ENCODE measurements around the gene DAW1. TPM values are rescaled to one million over a fixed set of nuclear protein-coding genes. Genes with fewer than 3 reads are reported as not detected.

The DAW1 gene
- polyA plus RNA-seq, 1 donor (not counting 4 experiments of a cell fraction or from before 2014, with no cell fraction given): 0.24 TPM

DNA sequence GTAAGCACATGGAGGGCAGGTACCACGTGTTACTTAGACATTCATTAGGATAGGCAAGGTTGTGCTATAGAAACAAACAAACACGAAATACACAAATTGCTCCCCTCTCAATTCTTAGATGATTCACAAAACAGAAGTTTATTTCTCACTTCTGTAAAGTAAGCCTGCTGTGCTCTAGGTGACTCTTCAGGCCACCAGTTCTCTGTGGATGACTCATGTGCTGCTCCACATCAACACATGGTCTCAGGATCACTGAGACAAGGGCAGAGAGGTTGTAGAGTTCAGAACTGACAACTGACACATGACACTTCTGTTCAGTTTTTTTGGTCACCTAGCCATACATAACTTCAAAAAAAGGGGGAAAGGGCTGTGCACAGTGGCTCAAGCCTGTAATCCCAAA, 70.6 kb downstream of the DAW1 start:
- H3K36me3 ChIP-seq (ENCODE audit: control insufficient read depth in 2 of 2, extremely low read depth in 1 of 2, insufficient read depth in 2 of 2, low read length in 2 of 2): no peaks in the 10 kb centered on the region
- dilution Hi-C loops (cut with MboI; ENCODE audit: extremely low pct_ligation_motif_present, low sequenced_read_pairs): no loop called here
- H3K9me1 ChIP-seq (ENCODE audit: control insufficient read depth, extremely low read depth, insufficient read depth, low read length): no peaks in the 10 kb centered on the region
- no peak overlapping the region for H3K27ac ChIP-seq (ENCODE audit: control insufficient read depth, insufficient read depth, low read length)
- H4K20me1 ChIP-seq (ENCODE audit: control insufficient read depth, extremely low read depth, insufficient read depth, low read length): no peaks in the 10 kb centered on the region
- FAIRE-seq (no peak), DNase-seq (ENCODE audit: low read depth, low spot score) (no peak)
- TF ChIP-seq EZH2 (IDR thresholded peaks at IDR 0.05; ENCODE audit: low read length) (no peak), CTCF (optimal IDR thresholded peaks at IDR 0.05 in 1 of 3, IDR thresholded peaks at IDR 0.05 in 1 of 3, conservative IDR thresholded peaks at IDR 0.05 in 1 of 3; ENCODE audit: extremely low read depth in 1 of 3, insufficient read depth in 2 of 3, low read length in 3 of 3) (no peak)
- H3K9me3 ChIP-seq (ENCODE audit: control insufficient read depth, low read depth, low read length): no peaks in the 10 kb centered on the region
- no peak overlapping the region for H2AFZ ChIP-seq (ENCODE audit: control insufficient read depth, low read length)
- H3K4me3 ChIP-seq (ENCODE audit: control insufficient read depth in 2 of 3, extremely low read depth in 1 of 3, insufficient read depth in 2 of 3, low read depth in 1 of 3, low read length in 3 of 3): no peak overlapping the region
- H3K4me1 ChIP-seq (ENCODE audit: control insufficient read depth, extremely low read depth, insufficient read depth, low read length): no peaks in the 10 kb centered on the region
- H3K4me2 ChIP-seq (ENCODE audit: control insufficient read depth, extremely low read depth, insufficient read depth, low read depth, low read length): no peak overlapping the region
- no peak overlapping the region for H3K9ac ChIP-seq (ENCODE audit: control insufficient read depth, extremely low read depth, insufficient read depth, low read length)
- no peaks in the 10 kb centered on the region for H3K79me2 ChIP-seq (ENCODE audit: control insufficient read depth, insufficient read depth, low read length)
- H3K27me3 ChIP-seq (ENCODE audit: control insufficient read depth, extremely low read depth, insufficient read depth, low read length): no peaks in the 10 kb centered on the region

DNA sequence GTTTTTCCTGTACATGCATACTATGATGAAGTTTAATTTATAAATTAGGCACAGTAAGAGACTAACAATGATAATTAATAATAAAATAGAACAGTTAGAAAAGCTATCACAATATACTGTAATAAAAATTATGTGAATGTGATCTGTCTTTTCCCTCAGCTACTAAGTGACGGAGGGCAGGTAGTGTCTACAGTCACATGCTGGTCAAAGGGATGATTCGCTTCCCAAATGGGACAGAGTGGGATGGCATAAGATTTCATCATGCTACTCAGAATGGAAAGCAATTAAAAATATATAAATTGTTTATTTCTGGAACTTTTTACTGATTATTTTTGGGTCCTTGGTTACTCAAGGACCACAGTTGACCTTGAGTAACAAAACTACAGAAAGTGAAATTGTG, 71.5 kb downstream of the DAW1 start:
- dilution Hi-C loops (cut with MboI; ENCODE audit: extremely low pct_ligation_motif_present, low sequenced_read_pairs): no loop called here
- Histone ChIP-seq H3K27me3 (ENCODE audit: control insufficient read depth, extremely low read depth, insufficient read depth, low read length) (no peaks in the 10 kb centered on the region), H3K4me3 (ENCODE audit: control insufficient read depth in 2 of 3, extremely low read depth in 1 of 3, insufficient read depth in 2 of 3, low read depth in 1 of 3, low read length in 3 of 3) (no peak overlapping the region), H3K4me2 (ENCODE audit: control insufficient read depth, extremely low read depth, insufficient read depth, low read depth, low read length) (no peak overlapping the region), H3K4me1 (ENCODE audit: control insufficient read depth, extremely low read depth, insufficient read depth, low read length) (no peaks in the 10 kb centered on the region), H3K36me3 (ENCODE audit: control insufficient read depth in 2 of 2, extremely low read depth in 1 of 2, insufficient read depth in 2 of 2, low read length in 2 of 2) (no peaks in the 10 kb centered on the region), H3K9me1 (ENCODE audit: control insufficient read depth, extremely low read depth, insufficient read depth, low read length) (no peaks in the 10 kb centered on the region), H3K9me3 (ENCODE audit: control insufficient read depth, low read depth, low read length) (no peaks in the 10 kb centered on the region), H2AFZ (ENCODE audit: control insufficient read depth, low read length) (no peak overlapping the region), H4K20me1 (ENCODE audit: control insufficient read depth, extremely low read depth, insufficient read depth, low read length) (no peaks in the 10 kb centered on the region), H3K9ac (ENCODE audit: control insufficient read depth, extremely low read depth, insufficient read depth, low read length) (no peak overlapping the region), H3K27ac (ENCODE audit: control insufficient read depth, insufficient read depth, low read length) (no peak overlapping the region), H3K79me2 (ENCODE audit: control insufficient read depth, insufficient read depth, low read length) (no peaks in the 10 kb centered on the region)
- DNase-seq (ENCODE audit: low read depth, low spot score): no peak
- TF ChIP-seq CTCF (optimal IDR thresholded peaks at IDR 0.05 in 1 of 3, IDR thresholded peaks at IDR 0.05 in 1 of 3, conservative IDR thresholded peaks at IDR 0.05 in 1 of 3; ENCODE audit: extremely low read depth in 1 of 3, insufficient read depth in 2 of 3, low read length in 3 of 3) (no peak), EZH2 (IDR thresholded peaks at IDR 0.05; ENCODE audit: low read length) (no peak)
- no peak for FAIRE-seq

All from keratinocyte (primary cell).